ENCODE data around the gene FGD2. TPM values are rescaled to one million over a fixed set of nuclear protein-coding genes. Genes with fewer than 3 reads are reported as not detected.

The FGD2 gene
- total RNA-seq, 1 experiment from 2014 or later: 0.13 TPM

GRCh38 chr6:36962874-36963273 lies 42.6 kb upstream of the FGD2 start:
- no peaks in the 10 kb centered on the region for H3K27me3 Mint-ChIP-seq (ENCODE audit: low read depth)
- no peak overlapping the region for H2BK15ac ChIP-seq (ENCODE audit: low read depth, low read length)
- H2BK12ac ChIP-seq (ENCODE audit: insufficient read length, low read depth, low read length): no peak overlapping the region
- H3K56ac ChIP-seq (ENCODE audit: insufficient read length, low read depth, low read length): no peak overlapping the region
- DNase-seq: peak; percentile 93
- no peaks in the 10 kb centered on the region for H3K27me3 ChIP-seq (ENCODE audit: insufficient read depth, low read length)
- H3K79me1 ChIP-seq (ENCODE audit: insufficient read depth, low read depth, low read length, poor library complexity, severe bottlenecking): no peaks in the 10 kb centered on the region
- no peak overlapping the region for H2AK5ac ChIP-seq (ENCODE audit: insufficient read length, low read length)
- H3K23me2 ChIP-seq (ENCODE audit: insufficient read length, low read depth, low read length, poor library complexity, severe bottlenecking): no peaks in the 10 kb centered on the region
- no peaks in the 10 kb centered on the region for H3K4me1 ChIP-seq (ENCODE audit: insufficient read depth, low read length)
- peak overlapping the region in 1 of 2 experiments; percentile 51; a peak in 2 of 5 replicates for H3K4me3 Mint-ChIP-seq
- H3K9me3 ChIP-seq (ENCODE audit: control insufficient read depth, low read depth, low read length): no peaks in the 10 kb centered on the region
- no peak overlapping the region for H2AFZ ChIP-seq (ENCODE audit: low read length)
- H2BK20ac ChIP-seq (ENCODE audit: low read depth, low read length, poor library complexity, severe bottlenecking): no peak overlapping the region
- H3K18ac ChIP-seq (ENCODE audit: insufficient read length, low read depth, low read length): no peak overlapping the region
- H4K8ac ChIP-seq (replicated peaks; ENCODE audit: insufficient read length, low read depth, low read length): no peak overlapping the region
- no peak overlapping the region for H3K23ac ChIP-seq (ENCODE audit: insufficient read length, low read depth, low read length)
- no peak overlapping the region for H3K27ac ChIP-seq (ENCODE audit: insufficient read length, low read depth, low read length)
- H3K27ac Mint-ChIP-seq: peak overlapping the region; percentile 41 to 97 (median 44); a peak in 6 of 7 replicates
- H3K36me3 Mint-ChIP-seq (ENCODE audit: insufficient read depth in 1 of 3, low read depth in 3 of 3): peaks cover 2 to 15% (median 3%) of the 10 kb centered on the region in 3 experiments; a peak in 6 of 7 replicates
- H4K91ac ChIP-seq (ENCODE audit: insufficient read length, low read depth, low read length): no peak overlapping the region
- no CpG with 5 or more reads among the region's 12 CpGs for WGBS (ENCODE audit: extremely low coverage, insufficient read length, low lambda C conversion rate)
- no peak overlapping the region for H3K4me2 ChIP-seq (ENCODE audit: insufficient read depth, insufficient read length, low read length)
- TF ChIP-seq CTCF (conservative IDR thresholded peaks at IDR 0.05): no peak
- H2BK120ac ChIP-seq (ENCODE audit: low read depth, low read length, poor library complexity, severe bottlenecking): no peak overlapping the region
- H3K9ac ChIP-seq (ENCODE audit: extremely low read depth, insufficient read length, low read length): no peak overlapping the region
- H3K9me3 Mint-ChIP-seq: no peaks in the 10 kb centered on the region
- no peaks in the 10 kb centered on the region for H3K79me2 ChIP-seq (ENCODE audit: insufficient read depth, low read length)
- no peak overlapping the region for H3K4ac ChIP-seq (ENCODE audit: low read depth, low read length)
- no peak overlapping the region for H4K5ac ChIP-seq (ENCODE audit: insufficient read length, low read depth, low read length)
- H3K4me1 Mint-ChIP-seq: peaks cover 17% of the 10 kb centered on the region in 2 experiments
- H2BK5ac ChIP-seq (ENCODE audit: insufficient read length, low read length): no peak overlapping the region
- no peaks in the 10 kb centered on the region for H4K20me1 ChIP-seq (ENCODE audit: control insufficient read depth, insufficient read depth, insufficient read length)
- H3K14ac ChIP-seq (ENCODE audit: insufficient read depth, low read length): no peak overlapping the region
- H3T11ph ChIP-seq (ENCODE audit: low read length): no peak overlapping the region
